Amygdala (tissue), 56 donors: Measurements from ENCODE around the gene HECTD4.

Experiments used
- DNase-seq, 56 donors: peaks; one replicate each; lab custom pipeline; 2025; lab: John Stamatoyannopoulos, UW

Gene HECTD4

DNA sequence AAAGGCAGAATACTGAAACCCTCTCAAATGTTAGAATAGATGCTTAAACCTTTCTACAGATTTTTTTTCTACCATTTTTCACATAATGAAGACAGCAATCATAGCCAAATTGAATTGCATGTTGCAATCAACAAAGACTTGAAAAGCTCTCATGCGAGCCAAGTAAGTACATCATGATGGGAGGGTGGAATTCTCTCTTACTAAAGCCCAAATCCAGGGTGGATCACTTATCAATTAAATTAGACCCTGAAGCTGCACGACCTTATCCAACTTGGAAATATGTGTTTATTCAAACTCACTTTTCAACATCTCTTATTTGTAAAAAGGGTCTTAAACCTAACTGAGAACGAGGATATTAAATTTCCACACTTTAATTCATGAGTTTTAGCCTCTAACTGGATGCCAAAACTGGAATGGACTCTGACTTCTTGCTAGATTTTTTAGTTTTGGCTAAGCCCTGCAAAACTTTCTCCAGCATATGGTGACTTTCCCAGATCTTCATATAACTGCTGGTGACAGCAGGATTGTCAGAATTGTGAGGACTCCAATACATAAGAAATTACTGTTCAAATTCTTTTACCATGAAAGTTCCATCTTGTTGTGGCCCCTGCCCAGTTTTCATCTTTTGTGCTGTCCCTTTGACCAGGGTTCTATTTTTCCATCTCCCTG lies 53.6 kb downstream of the HECTD4 start:
- DNase-seq = no peak

DNA sequence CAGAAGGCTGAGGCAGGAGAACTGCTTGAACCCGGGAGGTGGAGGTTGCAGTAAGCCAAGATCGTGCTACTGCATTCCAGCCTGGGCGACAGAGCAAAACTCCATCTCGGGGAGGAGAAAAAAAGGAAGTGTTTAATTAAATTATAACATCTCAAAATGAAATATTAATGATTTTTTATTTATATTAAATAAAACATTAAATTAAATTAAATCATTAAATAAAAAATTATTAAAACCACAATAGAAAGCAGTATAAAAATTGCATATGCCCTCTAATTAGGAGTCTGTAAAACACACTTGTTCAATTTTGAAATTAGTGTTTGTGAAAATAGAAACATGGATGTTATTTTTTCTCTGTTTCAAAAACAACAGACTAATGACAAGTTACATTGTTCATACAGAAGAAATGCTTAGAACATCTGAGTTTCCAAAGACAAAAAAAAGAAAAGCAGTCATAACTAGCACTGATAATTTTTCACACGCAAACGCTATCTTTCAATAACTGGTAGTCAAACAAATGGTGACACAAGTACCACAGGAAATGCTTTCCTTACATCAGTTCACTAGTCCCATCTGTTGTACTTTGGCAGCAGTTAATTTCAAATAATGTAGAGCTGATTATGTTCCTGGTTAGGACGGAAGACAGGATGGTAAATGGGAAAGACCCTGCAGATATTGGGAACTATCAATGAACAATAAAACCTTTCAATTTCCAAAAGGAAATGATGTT lies 54.9 kb downstream of the HECTD4 start:
- DNase-seq = no peak

DNA sequence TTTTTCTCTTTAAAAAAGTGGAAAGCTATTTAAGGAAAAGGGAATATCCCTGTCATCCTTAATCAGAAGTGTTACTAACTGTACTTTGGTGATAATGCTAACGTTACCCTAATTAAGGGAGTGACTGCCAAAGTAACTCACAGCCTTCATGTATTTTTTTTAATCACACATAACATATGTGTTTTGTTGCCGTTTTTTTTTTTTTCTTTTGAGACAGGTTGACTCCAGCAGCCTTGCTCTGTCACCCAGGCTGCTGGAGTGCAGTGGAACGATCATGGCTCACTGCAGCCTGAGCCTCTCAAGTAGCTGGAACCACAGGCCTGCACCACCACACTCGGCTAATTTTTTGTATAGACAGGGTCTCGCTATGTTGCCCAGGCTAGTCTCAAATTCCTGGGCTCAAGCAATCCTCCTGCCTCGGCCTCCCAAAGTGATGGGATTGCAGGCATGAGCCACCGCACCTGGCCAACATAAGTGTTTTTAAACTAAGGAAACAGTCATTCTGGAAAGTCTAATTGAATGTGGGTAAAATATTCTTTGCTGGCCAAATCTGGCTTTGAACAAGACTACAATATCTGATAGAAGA lies 56.5 kb downstream of the HECTD4 start:
- DNase-seq = no peak

DNA sequence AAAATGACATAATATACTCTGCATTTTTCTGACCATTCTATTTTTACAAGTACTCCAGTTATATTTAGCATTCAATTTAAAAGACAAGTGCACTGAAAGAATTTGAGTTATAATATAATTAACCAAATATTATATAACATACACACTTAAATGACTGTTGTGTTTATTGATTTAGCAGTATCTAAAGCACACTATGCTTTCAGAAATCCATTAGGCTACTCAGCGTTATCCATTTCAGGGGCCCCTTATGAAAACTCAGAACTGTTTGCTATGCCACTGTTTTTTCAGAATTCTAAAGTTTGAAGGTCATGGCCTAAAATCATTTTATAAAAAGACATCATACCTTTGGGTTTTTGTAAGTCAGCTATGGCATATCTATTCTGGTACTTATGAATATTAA lies 57.1 kb downstream of the HECTD4 start:
- no peak for DNase-seq

DNA sequence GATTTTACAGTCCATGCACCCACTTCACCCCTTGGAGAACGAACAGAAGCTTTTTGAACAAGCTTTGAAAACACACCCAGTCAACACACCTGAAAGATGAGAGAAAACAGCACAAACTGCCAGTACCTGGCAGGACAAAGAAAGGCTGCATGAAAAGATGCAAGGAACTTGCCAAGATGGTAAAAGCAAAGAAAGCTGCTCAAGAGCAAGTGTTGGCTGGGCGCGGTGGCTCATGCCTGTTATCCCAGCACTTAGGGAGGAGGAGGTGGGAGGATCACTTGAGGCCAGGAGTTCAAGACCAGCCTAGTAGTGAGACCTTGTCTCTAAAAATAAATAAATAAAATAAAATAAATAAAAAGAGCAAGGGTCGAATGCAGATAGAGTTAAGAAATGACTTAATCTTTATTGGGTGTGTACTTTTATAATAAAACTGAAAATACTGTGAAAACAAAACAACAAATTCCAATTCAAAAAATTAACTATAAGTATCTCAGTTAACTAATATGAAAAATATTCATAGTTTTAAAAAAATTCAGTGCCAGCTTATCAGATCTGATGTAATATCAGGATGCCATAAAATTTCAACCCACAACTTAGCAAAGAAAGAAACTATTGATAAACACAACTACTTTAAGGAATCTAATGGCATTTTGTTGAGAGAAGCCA lies 59.2 kb downstream of the HECTD4 start:
- no peak for DNase-seq

DNA sequence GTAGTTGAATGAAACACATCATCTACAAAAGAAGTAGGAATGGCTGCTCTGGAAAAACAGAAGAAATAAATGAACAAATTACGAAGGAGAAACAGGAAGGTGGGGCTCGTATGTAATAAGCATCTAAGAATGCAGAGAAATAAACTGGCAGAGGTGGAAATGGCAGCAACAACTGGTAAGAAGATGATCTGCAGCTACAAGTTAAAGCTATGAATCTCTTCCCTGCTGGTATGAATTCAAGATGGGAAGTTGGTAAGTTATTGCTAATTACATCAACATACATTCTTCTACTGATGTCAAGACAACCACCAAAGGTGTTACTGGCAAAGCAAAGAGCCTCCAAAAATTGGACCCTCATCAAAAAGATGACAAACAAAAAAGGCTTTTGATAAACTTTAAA lies 59.8 kb downstream of the HECTD4 start:
- no peak for DNase-seq

DNA sequence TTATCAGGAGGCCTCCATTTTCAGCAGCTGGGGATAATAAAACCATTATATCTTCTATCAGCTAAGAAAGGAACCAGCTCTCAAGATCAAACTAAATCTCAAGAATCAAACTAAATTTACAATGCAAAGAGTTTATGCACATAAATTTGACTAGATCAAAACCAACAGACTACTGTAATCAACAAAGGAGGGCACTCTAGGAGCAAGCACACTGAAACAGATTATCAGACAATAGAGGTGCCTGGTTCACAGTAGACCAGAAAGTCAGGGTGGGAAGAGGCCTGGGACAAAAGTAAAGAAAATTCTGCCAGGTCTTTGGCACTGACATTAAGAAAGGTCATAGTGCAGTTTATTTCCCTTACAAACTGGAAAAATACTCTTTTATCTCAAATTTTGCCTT lies 61.0 kb downstream of the HECTD4 start:
- DNase-seq = no peak

DNA sequence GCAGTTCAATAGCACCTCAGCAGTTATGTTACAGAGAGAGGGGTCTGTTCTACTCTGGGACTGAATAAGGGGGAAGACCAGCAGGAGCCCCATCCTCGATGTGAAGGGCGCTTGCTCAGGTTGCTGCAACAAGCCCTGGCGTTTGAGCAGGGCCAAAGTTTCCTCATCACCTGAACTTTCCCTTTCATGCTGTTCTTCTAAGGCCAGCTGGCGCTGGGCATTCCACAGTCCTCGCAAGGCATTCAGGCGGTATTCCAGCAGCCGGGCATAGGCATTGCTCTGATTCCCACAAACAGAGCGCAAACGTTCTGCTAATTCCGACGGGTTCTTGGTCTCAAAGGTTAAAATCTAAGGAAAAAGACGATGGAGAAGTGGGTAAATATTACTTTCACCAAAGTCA lies 62.8 kb downstream of the HECTD4 start:
- DNase-seq = no peak

DNA sequence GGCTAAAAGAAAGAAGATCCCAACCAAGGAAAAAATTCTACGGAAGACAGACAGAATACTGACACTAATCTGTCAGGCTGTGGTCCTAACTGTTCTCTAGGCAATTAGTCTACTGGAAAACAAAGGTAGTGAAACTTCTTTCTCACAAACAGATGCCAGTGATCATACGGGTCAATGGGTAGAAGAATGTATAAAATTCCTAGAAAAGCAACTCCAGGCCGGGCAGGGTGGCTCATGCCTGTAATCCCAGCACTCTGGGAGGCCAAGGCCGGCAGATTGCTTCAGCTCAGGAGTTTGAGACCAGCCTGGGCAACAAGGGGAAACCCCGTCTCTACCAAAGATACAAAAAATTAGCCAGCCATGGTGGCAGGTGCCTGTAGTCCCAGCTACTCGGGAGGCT lies 64.8 kb downstream of the HECTD4 start:
- no peak for DNase-seq

DNA sequence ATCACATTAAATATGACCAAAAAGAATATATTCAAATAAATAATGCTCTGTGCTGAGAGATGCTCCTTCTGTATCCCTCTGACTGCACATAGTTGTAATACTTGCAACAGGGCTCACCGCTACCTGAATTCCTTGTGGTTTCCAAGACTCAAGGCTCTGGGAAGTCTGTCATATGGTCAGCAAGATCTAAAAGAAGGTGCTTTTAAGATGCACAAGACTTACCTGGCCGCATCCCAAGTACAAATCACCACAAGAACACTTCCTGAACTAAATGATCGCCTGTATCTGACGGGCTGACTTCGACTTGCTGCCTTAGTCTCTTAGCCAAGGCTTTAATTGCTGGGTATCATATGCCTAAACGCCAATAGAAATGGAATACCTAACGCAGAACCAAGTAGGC lies 67.2 kb downstream of the HECTD4 start:
- DNase-seq = no peak

DNA sequence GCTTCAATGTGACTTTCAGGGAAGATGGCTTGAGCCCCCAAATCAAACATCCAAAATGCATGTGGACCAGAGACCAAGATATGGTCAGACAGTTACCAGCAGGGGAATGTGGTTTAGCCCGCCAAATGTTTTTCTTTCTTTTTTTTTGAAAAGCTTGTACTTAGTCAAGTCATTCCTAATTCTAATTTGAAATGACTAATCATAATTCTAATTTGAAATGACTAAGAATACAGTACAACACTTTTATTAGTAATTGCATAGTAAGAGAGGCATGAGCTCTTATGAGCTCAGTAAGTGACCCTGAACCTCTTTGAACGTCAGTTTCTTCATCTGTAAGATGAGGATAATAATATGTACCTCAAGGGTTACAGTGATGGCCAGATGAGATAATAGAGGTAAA lies 72.4 kb downstream of the HECTD4 start:
- DNase-seq = no peak

DNA sequence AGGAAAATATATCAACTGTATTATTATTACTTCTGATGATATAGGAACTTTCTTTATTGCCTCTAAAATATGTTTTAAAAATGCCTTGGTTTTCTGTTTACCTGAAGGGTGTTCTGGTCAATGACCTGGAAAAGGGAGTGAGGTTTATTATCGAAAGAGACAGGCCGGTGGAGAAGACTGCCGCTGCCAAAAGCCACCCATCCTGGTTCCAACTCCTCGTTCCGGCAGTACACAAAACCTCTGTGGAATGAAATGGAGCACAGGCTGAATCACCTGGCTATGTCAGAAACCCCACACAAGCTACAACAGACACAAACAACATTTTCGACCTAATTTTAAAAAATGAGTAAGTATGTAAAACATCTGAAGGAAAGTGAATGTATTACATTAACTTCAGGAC lies 73.6 kb downstream of the HECTD4 start:
- DNase-seq = no peak

DNA sequence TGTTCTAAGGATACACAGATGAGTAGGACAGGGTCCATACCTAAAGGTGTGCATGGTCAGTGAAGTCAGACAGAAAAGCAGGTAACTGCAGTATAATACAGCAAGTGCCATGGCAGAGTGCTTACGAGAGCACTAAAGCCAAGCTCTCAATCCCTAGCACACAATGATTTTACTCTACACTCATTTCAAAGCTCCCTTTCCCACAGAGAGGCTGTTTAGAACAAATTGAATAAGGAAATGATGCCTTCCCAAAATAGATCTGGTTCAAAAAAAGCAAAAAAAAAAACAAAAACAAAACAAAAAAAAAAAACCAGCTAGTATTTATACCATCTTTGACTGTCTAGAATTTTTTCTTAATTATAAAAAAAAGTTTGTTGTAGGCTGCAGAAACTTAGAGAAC lies 74.1 kb downstream of the HECTD4 start:
- no peak for DNase-seq

DNA sequence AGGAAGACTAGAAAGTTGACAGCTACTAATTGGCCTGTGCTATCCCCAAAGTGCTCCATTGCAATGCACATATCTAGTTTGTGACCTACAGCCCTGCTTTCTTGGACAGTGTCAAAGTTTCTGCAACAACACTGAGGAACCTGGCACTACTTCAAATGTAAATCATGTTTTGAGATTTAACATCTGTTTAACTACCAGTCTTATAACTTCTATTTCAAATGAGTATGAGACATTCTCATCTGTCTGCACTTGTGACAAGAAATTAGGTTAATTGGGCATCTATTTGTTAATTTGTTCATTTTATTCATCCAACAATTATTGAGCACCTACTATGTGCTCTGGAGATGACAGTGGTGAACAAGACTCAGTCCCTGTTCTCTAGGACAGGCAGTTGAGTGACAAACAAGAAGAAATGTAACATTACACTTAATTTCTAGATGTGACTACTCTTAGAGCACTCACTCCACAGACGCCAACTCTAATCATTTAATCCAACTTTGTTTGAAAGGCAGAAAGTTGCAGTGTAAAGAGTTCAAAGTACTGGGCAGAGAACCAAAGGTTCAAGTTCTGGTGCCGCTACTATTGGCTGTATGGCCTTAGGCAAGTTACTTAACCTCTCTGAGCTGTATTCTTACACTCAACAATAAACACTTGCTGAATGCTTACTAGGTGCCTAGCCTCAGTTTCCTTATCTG lies 74.8 kb downstream of the HECTD4 start:
- no peak for DNase-seq

DNA sequence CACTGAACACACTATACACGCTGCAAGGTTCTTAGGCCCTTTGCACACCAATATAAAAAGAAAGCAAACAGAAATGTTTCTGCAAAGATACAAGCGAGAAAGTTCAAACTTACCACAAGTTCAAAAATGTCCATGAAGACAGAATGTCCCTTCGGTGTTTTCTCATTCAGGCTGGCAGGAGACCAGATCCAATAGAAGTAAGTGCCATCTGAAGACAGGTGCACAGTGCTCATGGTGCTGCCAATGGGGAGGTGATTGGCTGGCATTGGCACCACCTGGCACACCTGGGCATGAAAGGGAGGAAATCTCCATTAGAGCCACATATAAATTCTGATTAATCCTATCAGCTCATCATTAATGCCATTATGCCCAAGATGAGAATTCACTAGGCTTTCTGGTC lies 76.3 kb downstream of the HECTD4 start:
- no peak for DNase-seq

DNA sequence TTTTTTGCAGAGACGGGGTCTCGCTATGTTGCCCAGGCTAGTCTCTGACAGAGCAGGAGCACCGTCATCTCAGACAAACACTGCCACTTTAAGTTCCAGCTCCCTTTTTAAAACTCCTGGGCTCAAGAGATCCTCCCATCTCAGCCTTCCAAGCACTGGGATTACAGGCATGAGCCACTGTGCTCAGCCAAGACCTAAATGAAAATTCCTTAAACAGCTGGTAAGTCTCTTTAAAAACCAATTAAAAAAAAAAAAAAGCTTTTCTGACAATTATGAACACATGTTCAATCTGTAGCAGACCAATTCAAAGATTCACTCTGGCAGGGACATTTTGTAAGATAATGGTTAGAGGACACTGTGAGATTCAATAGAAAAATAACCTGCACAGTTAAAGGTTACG lies 77.8 kb downstream of the HECTD4 start:
- DNase-seq = no peak

DNA sequence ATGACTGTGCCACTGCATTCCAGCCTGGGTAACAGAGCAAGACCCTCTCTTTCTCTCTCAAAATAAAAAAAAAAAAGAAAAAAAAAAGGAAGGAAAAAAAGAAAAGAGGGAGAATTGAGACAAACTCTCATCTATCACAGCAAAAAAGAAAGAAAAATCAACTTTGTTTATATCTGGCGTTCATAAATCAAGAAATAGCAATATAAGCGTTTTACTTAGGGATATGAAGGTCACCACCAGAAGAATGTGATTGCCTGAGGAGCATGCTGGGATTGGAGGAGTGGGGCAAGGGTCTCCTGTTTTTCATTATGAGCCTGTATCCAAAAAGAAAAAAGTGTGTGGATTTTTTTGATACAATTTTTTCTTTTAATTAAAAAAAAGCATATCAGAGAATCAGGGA lies 78.4 kb downstream of the HECTD4 start:
- DNase-seq = no peak

DNA sequence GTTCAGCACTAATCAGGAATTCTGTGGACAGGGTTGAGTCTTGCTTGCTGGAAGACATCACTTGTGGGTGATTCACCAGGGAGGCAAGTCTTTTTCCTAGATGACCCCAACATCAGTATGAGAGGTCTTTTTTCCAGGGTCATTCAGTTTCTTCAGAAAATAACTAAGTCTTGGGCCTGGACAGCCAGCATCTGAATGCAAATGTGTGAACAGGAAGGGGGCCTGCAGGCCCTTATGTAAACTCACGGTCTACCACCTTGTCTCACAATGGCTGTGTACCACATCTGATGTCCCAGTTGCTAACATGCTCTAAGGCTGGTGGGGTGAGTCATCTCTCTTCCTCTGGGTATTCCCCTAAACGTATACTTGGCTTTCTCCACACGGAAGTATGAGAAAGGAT lies 79.2 kb downstream of the HECTD4 start:
- DNase-seq = no peak

DNA sequence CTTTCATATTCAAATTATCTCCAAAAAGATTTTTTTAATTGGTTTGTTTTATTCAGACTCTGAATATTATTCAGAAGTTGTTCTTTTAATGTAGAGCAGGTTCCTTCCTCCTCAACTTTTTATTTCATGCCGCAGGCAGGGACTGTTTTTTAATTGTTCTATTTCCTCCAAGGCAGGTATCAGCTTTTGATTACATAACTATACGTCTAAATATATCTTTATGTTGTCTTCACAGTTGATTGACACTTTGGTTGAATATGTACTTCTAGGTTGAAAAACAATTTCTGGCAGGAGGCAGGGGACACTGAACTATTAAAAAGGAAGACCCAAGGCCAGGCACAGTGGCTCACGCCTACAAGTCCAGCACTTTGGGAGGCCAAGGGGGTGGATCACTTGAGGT lies 82.5 kb downstream of the HECTD4 start:
- DNase-seq = no peak

DNA sequence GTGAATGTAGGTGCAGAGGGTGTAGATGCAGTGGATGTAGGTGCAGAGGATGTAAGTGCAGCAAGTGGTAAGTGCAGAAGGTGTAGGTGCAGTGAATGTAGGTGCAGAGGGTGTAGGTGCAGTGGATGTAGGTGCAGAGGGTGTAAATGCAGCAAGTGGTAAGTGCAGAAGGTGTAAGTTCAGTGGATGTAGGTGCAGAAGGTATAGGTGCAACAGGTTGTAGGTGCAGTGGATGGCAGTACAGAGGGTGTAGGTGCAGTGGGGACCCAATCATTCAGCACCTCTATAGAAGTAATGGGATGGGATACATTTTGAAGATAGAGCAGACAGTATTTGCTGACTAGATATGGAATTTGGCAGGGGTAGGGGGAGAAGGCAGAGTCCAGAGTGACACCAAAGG lies 85.0 kb downstream of the HECTD4 start:
- no peak for DNase-seq

DNA sequence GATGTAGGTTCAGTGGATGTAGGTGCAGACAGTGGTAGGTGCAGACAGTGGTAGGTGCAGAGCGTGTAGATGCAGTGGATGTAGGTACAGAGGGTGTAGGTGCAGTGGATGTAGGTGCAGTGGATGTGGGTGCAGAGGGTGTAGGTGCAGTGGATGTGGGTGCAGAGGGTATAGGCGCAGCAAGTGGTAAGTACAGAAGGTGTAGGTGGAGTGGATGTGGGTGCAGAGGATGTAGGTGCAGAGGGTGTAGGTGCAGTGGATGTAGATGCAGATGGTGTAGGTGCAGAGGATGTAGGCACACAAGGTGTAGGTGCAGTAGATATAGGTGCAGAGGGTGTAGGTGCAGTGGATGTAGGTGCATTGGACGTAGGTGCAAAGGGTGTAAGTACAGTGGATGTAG lies 86.0 kb downstream of the HECTD4 start:
- DNase-seq = no peak
